Karpas-422 (cell line): ENCODE measurements around the gene CCT5. TPM values are rescaled to one million over a fixed set of nuclear protein-coding genes. Genes with fewer than 3 reads are reported as not detected.

Experiments used
- DNase-seq: peaks from one replicate; pipeline ENCODE4 v3.0.0-alpha.2; 2015
- H2AFZ ChIP-seq: fragments of 200-600 bp; sonication (generic); 2 replicates; pipeline ENCODE4 v1.6.1; 2014; ENCODE audit warnings: antibody characterized with exemption, low read length, mixed read lengths
- H3K27ac ChIP-seq: fragments of 200-600 bp; sonication (generic); 2 replicates; pipeline ENCODE4 v1.5.1; 2014; ENCODE audit warnings: mild to moderate bottlenecking, low read length, moderate library complexity
- H3K27me3 ChIP-seq: fragments of 200-600 bp; sonication (generic); 2 replicates; pipeline ENCODE4 v1.6.1; 2014; ENCODE audit warnings: low read length, mixed read lengths
- H3K36me3 ChIP-seq: fragments of 200-600 bp; sonication (generic); 2 replicates; pipeline ENCODE4 v1.6.1; 2014; ENCODE audit warnings: low read length, mixed read lengths; ENCODE audit not compliant: insufficient read depth
- H3K4me1 ChIP-seq: fragments of 200-600 bp; sonication (generic); 2 replicates; pipeline ENCODE4 v1.6.1; 2014; ENCODE audit warnings: mild to moderate bottlenecking, low read length, mixed read lengths
- H3K4me2 ChIP-seq: fragments of 200-600 bp; sonication (generic); 2 replicates; pipeline ENCODE4 v1.6.1; 2014; ENCODE audit warnings: low read length, low read depth, mild to moderate bottlenecking; ENCODE audit not compliant: poor library complexity, severe bottlenecking
- H3K4me3 ChIP-seq: fragments of 200-600 bp; sonication (generic); 2 replicates; pipeline ENCODE4 v1.5.1; 2014; ENCODE audit warnings: mild to moderate bottlenecking, antibody characterized with exemption, low read length, mixed read lengths
- H3K79me2 ChIP-seq: fragments of 200-600 bp; sonication (generic); 2 replicates; pipeline ENCODE4 v1.6.1; 2014; ENCODE audit warnings: mild to moderate bottlenecking, low read length, mixed read lengths
- H3K9ac ChIP-seq: fragments of 200-600 bp; sonication (generic); 2 replicates; pipeline ENCODE4 v1.6.0; 2014; ENCODE audit warnings: low read length
- H3K9me2 ChIP-seq: fragments of 200-600 bp; sonication (generic), shearing (Covaris generic); replicated peaks from 2 replicates; pipeline ENCODE4 v1.6.0; 2014; ENCODE audit warnings: mild to moderate bottlenecking, low read length, moderate library complexity; ENCODE audit not compliant: insufficient read depth
- H3K9me3 ChIP-seq: fragments of 300-700, 200-600 bp; sonication (generic); 2 replicates; pipeline ENCODE4 v1.6.1; 2014; ENCODE audit warnings: low read length, mixed read lengths
- H4K20me1 ChIP-seq: fragments of 200-600 bp; sonication (generic); 2 replicates; pipeline ENCODE4 v1.6.1; 2014; ENCODE audit warnings: mild to moderate bottlenecking, antibody characterized with exemption, low read length, low read depth; ENCODE audit not compliant: insufficient read depth
- total RNA-seq: library from RNA; depleted of rRNA; stranded (reverse); fragments of >200 nt; shearing (Covaris generic); gene quantifications from 2 replicates; pipeline ENCODE4 v1.2.3, GENCODE V29; 2014; ENCODE audit warnings: low replicate concordance

The CCT5 gene
- total RNA-seq, 1 experiment from 2014 or later = 319 TPM

DNA sequence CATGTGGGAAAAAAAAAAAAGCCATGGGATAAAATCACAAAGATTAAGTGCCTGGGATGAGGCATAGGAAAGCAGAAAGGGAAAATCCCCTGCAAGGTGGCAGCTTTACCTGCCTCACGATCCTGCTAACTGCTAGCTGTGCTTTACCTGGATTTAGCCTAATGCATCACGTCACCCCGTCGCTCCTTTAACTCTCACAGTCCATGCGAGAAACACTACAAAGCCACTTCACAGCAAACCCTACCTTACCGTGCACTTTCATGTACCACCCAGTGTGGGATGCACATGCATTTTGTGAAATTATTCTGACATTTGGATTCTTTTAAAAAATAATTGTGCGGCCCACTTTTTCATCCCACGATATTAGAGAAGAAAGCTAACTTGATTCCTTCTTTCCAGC is 31.4 kb upstream of the CCT5 start:
- no peaks in the 10 kb centered on the region for H3K9me3 ChIP-seq
- no peak overlapping the region for H3K9ac ChIP-seq
- no peaks in the 10 kb centered on the region for H3K79me2 ChIP-seq
- no peaks in the 10 kb centered on the region for H3K27me3 ChIP-seq
- H4K20me1 ChIP-seq = no peaks in the 10 kb centered on the region
- no peaks in the 10 kb centered on the region for H3K4me1 ChIP-seq
- H3K9me2 ChIP-seq = no peaks in the 10 kb centered on the region
- no peak overlapping the region for H2AFZ ChIP-seq
- no peak overlapping the region for H3K27ac ChIP-seq
- DNase-seq = no peak
- H3K36me3 ChIP-seq = no peaks in the 10 kb centered on the region
- no peak overlapping the region for H3K4me2 ChIP-seq
- no peak overlapping the region for H3K4me3 ChIP-seq

DNA sequence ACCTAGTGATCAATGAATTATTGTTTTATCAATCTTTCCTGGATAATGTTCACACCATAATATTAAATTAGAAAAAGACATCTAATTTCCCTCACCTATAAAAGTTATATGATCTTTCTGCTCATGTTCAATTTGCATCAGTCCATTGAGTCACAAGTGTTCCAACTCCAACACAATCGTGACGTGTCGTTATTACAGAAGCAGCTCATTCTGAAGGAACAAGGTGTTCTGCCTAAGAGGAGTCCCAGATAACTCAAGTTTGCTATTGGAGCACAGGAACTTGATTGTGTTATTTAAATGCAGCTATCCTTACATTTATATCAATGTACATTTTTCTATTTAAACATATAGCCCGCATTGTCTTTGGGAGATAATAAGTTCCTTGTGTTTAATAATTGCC is 31.0 kb upstream of the CCT5 start:
- no peaks in the 10 kb centered on the region for H3K9me2 ChIP-seq

DNA sequence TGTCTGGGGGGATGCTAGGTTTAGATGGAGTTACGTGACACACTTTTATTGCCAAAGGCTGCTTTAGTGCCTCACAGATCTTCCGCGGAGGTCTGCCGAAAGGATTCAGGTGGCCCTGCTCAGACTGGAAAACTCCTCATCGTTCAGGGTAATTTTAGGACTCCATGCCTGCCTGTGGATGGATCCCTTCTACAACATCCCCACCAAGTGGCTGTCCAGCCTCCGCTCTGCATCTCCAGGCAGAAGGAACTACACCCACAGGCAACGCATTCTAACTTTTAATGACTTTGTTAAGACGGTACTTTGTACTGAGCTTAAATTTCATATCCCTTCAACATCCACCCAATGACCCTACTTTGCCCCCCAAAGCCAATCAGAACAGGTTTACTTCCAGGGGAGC is 29.8 kb upstream of the CCT5 start:
- Histone ChIP-seq H3K9me3 (no peaks in the 10 kb centered on the region), H3K4me3 (no peak overlapping the region), H3K9ac (no peak overlapping the region), H3K4me1 (no peaks in the 10 kb centered on the region), H3K36me3 (no peaks in the 10 kb centered on the region), H4K20me1 (no peaks in the 10 kb centered on the region), H3K79me2 (no peaks in the 10 kb centered on the region), H3K27ac (no peak overlapping the region), H3K4me2 (no peak overlapping the region), H3K9me2 (no peaks in the 10 kb centered on the region), H3K27me3 (no peaks in the 10 kb centered on the region), H2AFZ (no peak overlapping the region)
- DNase-seq = no peak

More for the DNA sequence above, 31.0 kb upstream of the CCT5 start:
- H3K27ac ChIP-seq = no peak overlapping the region
- H2AFZ ChIP-seq = no peak overlapping the region
- no peaks in the 10 kb centered on the region for H4K20me1 ChIP-seq
- DNase-seq = no peak
- no peaks in the 10 kb centered on the region for H3K4me1 ChIP-seq
- no peak overlapping the region for H3K4me2 ChIP-seq
- no peaks in the 10 kb centered on the region for H3K36me3 ChIP-seq
- H3K79me2 ChIP-seq = no peaks in the 10 kb centered on the region
- no peak overlapping the region for H3K9ac ChIP-seq
- H3K9me3 ChIP-seq = no peaks in the 10 kb centered on the region
- H3K27me3 ChIP-seq = no peaks in the 10 kb centered on the region
- H3K4me3 ChIP-seq = no peak overlapping the region

DNA sequence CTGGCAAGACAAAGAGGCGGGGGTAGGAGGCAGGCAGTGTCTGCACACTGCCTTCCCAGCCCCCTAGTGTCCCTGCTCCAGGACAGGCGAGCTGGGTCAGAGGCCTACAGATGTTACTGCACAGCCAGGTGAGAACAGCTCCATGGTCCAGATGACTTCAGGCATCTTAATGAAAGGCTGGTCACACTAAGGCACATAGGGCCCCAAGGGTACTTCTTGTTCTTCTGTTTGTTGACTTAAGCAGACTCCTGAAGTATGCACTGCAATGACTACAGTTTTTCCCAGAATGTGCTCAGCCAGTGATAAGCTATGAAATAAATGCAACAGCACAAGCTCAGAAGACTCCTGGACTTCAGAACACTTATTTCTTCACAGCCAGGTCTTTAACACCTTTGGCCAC is 27.8 kb upstream of the CCT5 start:
- Histone ChIP-seq H2AFZ (no peak overlapping the region), H3K9me3 (no peaks in the 10 kb centered on the region), H3K79me2 (no peaks in the 10 kb centered on the region), H3K4me1 (no peaks in the 10 kb centered on the region), H3K27me3 (no peaks in the 10 kb centered on the region), H3K4me3 (no peak overlapping the region), H3K27ac (no peak overlapping the region), H3K9me2 (no peaks in the 10 kb centered on the region), H4K20me1 (no peaks in the 10 kb centered on the region), H3K9ac (no peak overlapping the region), H3K4me2 (no peak overlapping the region), H3K36me3 (no peaks in the 10 kb centered on the region)
- no peak for DNase-seq

DNA sequence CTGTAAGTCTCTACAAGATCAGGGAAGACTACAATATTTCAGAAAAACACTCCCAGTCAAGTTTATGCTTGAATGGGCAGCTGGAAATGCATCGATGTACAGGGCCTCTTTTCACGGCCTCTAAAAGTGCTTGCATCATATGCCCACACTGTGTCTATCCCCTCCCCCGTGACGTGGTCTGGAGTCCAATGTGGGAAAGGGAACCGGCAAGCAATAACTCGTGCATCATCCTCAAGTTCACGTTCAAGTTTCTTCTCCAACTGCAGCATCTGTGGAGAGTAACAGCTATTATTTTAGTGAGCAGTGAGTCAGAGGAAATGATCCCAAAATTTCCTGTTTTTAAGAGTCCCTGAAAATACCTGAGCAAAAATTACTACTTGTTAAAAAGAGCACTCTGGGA is 22.7 kb upstream of the CCT5 start:
- DNase-seq = no peak
- Histone ChIP-seq H3K27ac (no peak overlapping the region), H3K9me3 (no peaks in the 10 kb centered on the region), H3K36me3 (no peaks in the 10 kb centered on the region), H3K9ac (no peak overlapping the region), H2AFZ (no peak overlapping the region), H4K20me1 (no peaks in the 10 kb centered on the region), H3K27me3 (no peaks in the 10 kb centered on the region), H3K4me1 (no peaks in the 10 kb centered on the region), H3K79me2 (no peaks in the 10 kb centered on the region), H3K9me2 (no peaks in the 10 kb centered on the region), H3K4me3 (no peak overlapping the region), H3K4me2 (no peak overlapping the region)

DNA sequence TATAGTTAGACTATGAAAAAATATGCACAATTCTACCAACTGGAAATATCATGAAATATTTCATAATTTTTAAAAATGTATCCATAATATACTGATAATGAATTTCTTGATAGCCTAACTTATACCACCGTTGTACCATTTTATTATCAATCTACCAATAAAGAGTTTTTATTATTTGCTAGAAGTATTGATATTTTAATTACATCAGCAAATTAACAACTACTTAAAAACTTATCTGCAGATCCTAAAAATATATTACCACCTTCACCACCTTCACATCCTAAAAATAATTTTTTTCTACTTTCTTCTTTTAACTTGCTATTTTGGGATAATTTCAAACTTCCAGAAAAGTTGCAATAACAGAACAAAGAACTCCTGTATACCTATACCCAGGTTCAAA is 21.8 kb upstream of the CCT5 start:
- H3K36me3 ChIP-seq = no peaks in the 10 kb centered on the region
- no peak overlapping the region for H3K27ac ChIP-seq
- no peak overlapping the region for H3K4me3 ChIP-seq
- no peaks in the 10 kb centered on the region for H4K20me1 ChIP-seq
- no peak for DNase-seq
- no peaks in the 10 kb centered on the region for H3K27me3 ChIP-seq
- no peaks in the 10 kb centered on the region for H3K79me2 ChIP-seq
- no peaks in the 10 kb centered on the region for H3K9me3 ChIP-seq
- H3K9ac ChIP-seq = no peak overlapping the region
- H2AFZ ChIP-seq = no peak overlapping the region
- no peaks in the 10 kb centered on the region for H3K4me1 ChIP-seq
- H3K4me2 ChIP-seq = no peak overlapping the region
- H3K9me2 ChIP-seq = no peaks in the 10 kb centered on the region

DNA sequence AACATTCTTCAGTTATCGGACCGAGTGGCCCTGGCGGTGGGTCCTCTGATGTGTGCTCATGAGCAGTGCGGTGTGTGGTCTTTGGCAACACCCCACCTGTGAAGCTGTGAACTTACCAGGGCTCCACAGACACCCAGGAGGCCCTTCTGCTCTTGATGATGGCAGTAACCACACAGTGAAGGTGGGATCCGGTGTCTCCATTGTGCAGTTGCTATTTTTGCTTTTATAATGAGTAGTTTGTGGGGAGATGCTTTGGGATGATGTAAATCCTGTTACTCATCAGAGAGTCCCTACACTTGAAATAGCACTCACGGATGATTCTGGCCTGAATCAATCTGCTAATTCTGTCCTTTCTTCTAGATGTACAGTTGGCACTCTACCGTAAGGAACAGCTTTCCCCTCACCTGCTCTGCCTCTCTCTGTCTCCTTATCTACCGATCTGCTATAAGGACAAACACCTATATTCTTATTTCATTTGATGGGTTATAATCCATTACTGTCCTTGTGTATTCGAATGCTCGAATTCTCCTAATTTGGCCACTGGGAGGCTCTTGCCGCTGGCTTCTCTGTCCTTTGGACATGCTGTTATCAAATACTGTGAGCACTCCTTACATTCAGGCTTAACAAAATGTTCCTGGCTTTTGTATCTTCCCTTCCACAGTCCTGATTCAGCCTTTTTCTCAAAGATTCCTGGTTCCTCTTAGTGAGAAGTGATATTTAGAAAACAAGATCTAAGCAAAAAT is 20.6 kb upstream of the CCT5 start:
- H3K27ac ChIP-seq = no peak overlapping the region
- DNase-seq = no peak
- H3K4me2 ChIP-seq = no peak overlapping the region
- no peaks in the 10 kb centered on the region for H3K9me3 ChIP-seq
- H2AFZ ChIP-seq = no peak overlapping the region
- no peaks in the 10 kb centered on the region for H3K9me2 ChIP-seq
- H3K4me1 ChIP-seq = no peaks in the 10 kb centered on the region
- no peaks in the 10 kb centered on the region for H3K27me3 ChIP-seq
- H4K20me1 ChIP-seq = no peaks in the 10 kb centered on the region
- no peak overlapping the region for H3K9ac ChIP-seq
- H3K79me2 ChIP-seq = no peaks in the 10 kb centered on the region
- H3K36me3 ChIP-seq = no peaks in the 10 kb centered on the region
- no peak overlapping the region for H3K4me3 ChIP-seq

DNA sequence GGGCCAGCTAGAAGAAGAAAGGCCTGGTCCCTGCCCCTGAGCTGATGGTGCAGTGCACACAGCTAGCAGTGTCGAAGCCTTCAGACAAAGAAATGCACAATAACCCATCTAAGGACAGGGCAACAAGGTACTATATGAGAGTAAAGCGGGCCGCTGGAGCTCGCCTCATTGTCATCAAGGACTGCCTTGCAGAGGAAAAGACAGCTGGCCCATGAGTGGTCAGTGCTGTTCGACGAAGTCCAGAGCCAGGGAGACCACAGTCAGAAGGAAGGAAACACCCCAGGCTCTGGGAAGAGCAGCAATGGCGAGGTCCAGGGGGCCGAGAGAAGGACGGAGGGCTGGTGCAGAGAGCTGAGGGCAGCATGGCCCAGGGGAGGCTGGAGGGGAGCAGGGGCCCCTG is 17.7 kb upstream of the CCT5 start:
- no peaks in the 10 kb centered on the region for H3K79me2 ChIP-seq
- no peak overlapping the region for H2AFZ ChIP-seq

More for the DNA sequence above, 17.7 kb upstream of the CCT5 start:
- no peak overlapping the region for H3K9ac ChIP-seq
- no peaks in the 10 kb centered on the region for H3K4me1 ChIP-seq
- no peak overlapping the region for H3K4me3 ChIP-seq
- DNase-seq = no peak
- no peaks in the 10 kb centered on the region for H3K36me3 ChIP-seq
- no peaks in the 10 kb centered on the region for H3K9me2 ChIP-seq
- H3K27ac ChIP-seq = no peak overlapping the region
- no peaks in the 10 kb centered on the region for H3K9me3 ChIP-seq
- no peak overlapping the region for H3K4me2 ChIP-seq
- no peaks in the 10 kb centered on the region for H3K27me3 ChIP-seq
- H4K20me1 ChIP-seq = no peaks in the 10 kb centered on the region
